Mesodermal cell (in vitro differentiated cells): ENCODE results near the gene PDLIM5.
"Not testable (repeated sequence)": the region's sequence is repeated elsewhere in the genome, so short reads cannot be mapped to it uniquely, and the experiment has no call there.

ENCODE experiments used
- H3K27ac ChIP-seq: 2 replicates; pipeline ENCODE4 v1.7.0; 2013; ENCODE audit warnings: mild to moderate bottlenecking, low read depth, low read length, moderate library complexity; ENCODE audit not compliant: severe bottlenecking
- H3K36me3 ChIP-seq: 2 replicates; pipeline ENCODE4 v1.7.1; 2013; ENCODE audit warnings: mild to moderate bottlenecking, low read length, moderate library complexity; ENCODE audit not compliant: control insufficient read depth, insufficient read depth
- H3K4me1 ChIP-seq: one replicate; pipeline ENCODE4 v1.7.1; 2013; ENCODE audit warnings: mild to moderate bottlenecking, low read length; ENCODE audit not compliant: insufficient read depth, control insufficient read depth, poor library complexity, severe bottlenecking
- H3K4me3 ChIP-seq: 2 replicates; pipeline ENCODE4 v1.7.0; 2013; ENCODE audit warnings: low read length, control low read depth, mild to moderate bottlenecking; ENCODE audit not compliant: insufficient read depth, poor library complexity, severe bottlenecking; ENCODE audit errors: extremely low read depth
- H3K9me3 ChIP-seq: 2 replicates; pipeline ENCODE4 v1.7.1; 2013; ENCODE audit warnings: mild to moderate bottlenecking, low read length, moderate library complexity; ENCODE audit not compliant: control insufficient read depth
- WGBS, 2 experiments: methylation state at CpG; one replicate each; pipeline ENCODE4 v1.1.5; 2013; ENCODE audit warnings: missing lambda C conversion rate in 2 of 2; ENCODE audit not compliant: insufficient coverage in 2 of 2; 5-methylcytosine and 5-hydroxymethylcytosine counted together

The PDLIM5 gene

DNA sequence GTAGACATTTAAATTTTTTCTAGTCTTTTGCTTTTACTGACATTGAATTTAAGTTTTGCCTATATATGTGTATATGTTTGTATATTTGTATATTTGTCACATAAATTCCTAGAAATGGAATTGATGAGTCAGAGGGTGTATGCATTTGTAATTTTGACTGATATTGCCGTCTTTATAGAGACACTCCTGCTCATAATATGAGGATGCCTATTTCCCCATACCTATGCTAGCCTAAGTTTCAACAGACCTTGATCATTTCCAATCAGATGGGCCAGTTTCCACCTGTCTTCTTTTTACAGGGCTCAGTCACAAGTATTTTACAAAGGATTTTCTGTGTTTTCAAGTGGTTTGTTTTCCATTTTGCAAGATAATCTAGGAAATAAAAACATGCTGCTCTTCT is 10.8 kb downstream of the PDLIM5 start:
- Histone ChIP-seq H3K27ac (no peak overlapping the region), H3K36me3 (peaks cover 7% of the 10 kb centered on the region), H3K4me3 (no peak overlapping the region), H3K9me3 (no peaks in the 10 kb centered on the region), H3K4me1 (peaks cover 13% of the 10 kb centered on the region)
- 100% methylated on average over 1 of the region's 1 CpG; no CpG with 5 or more reads in 1 of the 2 experiments for WGBS, 2 experiments

DNA sequence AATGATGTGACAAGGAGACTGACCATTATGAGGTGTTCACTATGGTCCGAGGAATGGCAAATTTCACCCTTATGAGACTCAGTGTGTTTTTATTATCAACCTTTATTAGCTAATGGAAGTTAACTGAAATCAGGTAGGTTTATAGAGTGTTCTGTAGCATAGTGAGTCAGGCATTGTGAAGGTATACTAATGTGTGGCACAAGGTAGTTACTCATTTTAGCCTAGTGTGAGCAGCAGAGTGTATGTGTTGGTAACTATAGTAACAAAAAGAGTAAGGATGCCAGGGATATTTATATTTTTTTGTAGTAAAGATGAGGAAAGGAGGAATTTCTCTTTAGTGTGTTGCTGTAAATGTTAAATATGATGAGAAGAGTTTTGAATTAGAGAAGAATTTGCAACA is 12.0 kb downstream of the PDLIM5 start:
- Histone ChIP-seq H3K27ac (no peak overlapping the region), H3K9me3 (no peaks in the 10 kb centered on the region), H3K4me1 (peaks cover 2% of the 10 kb centered on the region), H3K36me3 (peaks cover 13% of the 10 kb centered on the region), H3K4me3 (no peak overlapping the region)
- no CpG with 5 or more reads among the region's 1 CpG for WGBS, 2 experiments

DNA sequence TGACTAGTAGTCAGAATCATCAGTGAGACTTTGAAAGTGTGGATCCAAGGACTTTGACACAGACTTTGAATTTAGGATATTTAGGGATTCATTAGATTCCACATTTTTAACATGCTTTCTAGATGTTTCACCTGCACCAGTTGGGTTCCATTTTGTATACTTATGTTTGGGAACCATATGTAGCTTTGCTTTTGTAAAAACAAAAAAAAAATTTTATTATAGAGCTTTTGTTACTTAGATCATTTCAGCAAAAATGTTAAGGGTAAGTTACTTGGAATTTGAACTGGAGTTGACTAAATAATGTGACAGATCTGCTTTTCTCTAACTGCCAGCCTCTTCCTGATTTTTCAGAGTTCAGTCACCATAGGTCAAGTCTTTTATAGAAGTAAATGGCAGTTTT is 14.6 kb downstream of the PDLIM5 start:
- Histone ChIP-seq H3K9me3 (no peaks in the 10 kb centered on the region), H3K27ac (no peak overlapping the region), H3K36me3 (peaks cover 28% of the 10 kb centered on the region), H3K4me3 (no peak overlapping the region), H3K4me1 (no peaks in the 10 kb centered on the region)

GRCh38 chr4:94466923-94467322 is 15.2 kb downstream of the PDLIM5 start:
- Histone ChIP-seq H3K9me3 (no peaks in the 10 kb centered on the region), H3K36me3 (peaks cover 23% of the 10 kb centered on the region), H3K27ac (no peak overlapping the region), H3K4me1 (no peaks in the 10 kb centered on the region), H3K4me3 (no peak overlapping the region)
- no CpG with 5 or more reads among the region's 2 CpGs for WGBS, 2 experiments

DNA sequence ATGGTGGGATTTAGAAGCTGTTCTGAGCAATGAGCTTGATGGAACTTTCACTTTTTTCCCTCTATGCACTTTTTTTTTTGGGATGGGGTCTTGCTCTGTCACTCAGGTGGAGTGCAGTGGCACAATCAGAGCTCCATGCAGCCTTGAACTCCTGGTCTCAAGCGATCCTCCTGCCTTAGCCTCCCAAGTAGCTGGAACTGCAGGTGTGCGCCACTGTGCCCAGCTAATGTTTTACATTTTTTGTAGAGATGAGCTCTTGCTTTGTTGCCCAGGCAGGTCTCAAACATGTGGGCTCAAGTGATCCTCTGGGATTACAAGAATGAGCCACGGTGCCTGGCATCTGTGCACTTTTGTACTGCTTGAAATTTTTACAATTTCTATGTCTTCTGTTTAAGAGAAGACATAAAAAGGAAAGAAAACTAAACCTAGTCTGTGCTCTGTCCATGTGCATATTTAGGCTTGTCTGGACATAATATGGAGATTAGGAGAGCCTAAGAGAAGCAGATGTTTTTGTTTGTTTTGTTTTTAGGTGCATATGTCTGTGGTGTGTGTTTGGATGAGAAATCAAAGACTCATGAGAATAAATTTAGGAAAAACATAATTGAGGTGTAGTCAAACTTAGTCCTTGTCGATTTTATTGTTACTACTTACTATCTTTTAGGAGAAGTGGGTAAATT is 16.5 kb downstream of the PDLIM5 start:
- Histone ChIP-seq H3K36me3 (peaks cover 28% of the 10 kb centered on the region), H3K4me1 (no peaks in the 10 kb centered on the region), H3K4me3 (no peak overlapping the region), H3K9me3 (no peaks in the 10 kb centered on the region), H3K27ac (no peak overlapping the region)
- 77 to 96% methylated on average over 2 to 3 of the region's 4 CpGs for WGBS, 2 experiments

DNA sequence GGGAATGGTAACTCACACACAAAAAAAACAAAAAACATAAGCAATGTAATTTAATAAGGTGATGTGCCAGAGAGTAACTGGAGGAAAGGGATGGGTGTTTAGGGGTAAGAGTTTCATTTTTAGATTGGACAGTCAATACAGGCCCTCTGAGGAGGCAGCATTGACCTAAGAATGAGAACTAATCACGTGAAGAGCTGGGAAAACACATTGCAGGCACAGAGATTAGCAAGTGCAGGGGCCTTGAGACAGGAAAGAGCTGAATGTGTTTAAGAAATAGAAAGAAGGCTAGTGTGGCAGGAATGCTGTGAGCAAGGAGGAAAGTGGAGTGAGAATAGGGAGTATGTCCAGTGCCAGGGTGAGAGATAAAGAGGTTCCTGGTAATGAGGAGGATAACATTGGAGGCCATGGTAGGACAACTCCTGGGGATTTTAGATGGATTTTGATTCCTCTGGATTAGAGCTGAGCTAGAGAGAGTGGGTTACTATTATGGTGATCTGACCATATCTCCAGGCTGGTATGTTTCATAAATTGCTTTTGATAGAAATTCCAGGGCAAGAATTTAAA is 17.6 kb downstream of the PDLIM5 start:
- 69 to 83% methylated on average over 1 of the region's 1 CpG for WGBS, 2 experiments
- no peak overlapping the region for H3K27ac ChIP-seq
- H3K4me3 ChIP-seq = no peak overlapping the region
- H3K36me3 ChIP-seq = peaks cover 28% of the 10 kb centered on the region
- H3K4me1 ChIP-seq = no peaks in the 10 kb centered on the region
- H3K9me3 ChIP-seq = no peaks in the 10 kb centered on the region

DNA sequence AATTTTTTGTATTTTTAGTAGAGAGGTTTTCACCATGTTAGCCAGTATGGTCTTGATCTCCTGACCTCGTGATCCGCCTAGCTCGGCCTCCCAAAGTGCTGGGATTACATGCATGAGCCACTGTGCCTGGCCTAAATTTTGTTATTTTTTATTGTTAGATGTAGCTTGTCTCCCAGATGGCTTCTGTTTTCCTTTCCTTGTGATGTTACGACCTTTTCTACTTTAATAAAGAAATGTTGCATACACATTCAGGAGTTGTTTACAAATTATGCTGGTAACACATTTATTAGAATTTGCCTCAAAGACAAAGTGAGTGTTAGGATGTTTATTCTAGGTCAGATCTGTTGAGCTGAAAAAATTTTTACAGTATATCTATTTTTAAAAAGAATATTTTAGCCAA is 18.4 kb downstream of the PDLIM5 start:
- H3K9me3 ChIP-seq = no peaks in the 10 kb centered on the region
- WGBS, 2 experiments = 58% methylated on average over 2 of the region's 4 CpGs; no CpG with 5 or more reads in 1 of the 2 experiments
- peaks cover 28% of the 10 kb centered on the region for H3K36me3 ChIP-seq
- no peak overlapping the region for H3K27ac ChIP-seq
- H3K4me3 ChIP-seq = no peak overlapping the region
- H3K4me1 ChIP-seq = no peaks in the 10 kb centered on the region

GRCh38 chr4:94470782-94471181 is 19.0 kb downstream of the PDLIM5 start:
- H3K9me3 ChIP-seq, H3K27ac ChIP-seq, H3K4me1 ChIP-seq, H3K4me3 ChIP-seq: not testable (repeated sequence)
- H3K36me3 ChIP-seq = peaks cover 28% of the 10 kb centered on the region
- 93 to 100% methylated on average over 2 to 3 of the region's 4 CpGs for WGBS, 2 experiments

GRCh38 chr4:94472056-94472826 is 20.5 kb downstream of the PDLIM5 start:
- Histone ChIP-seq H3K27ac (no peak overlapping the region), H3K36me3 (peaks cover 28% of the 10 kb centered on the region), H3K4me3 (no peak overlapping the region), H3K4me1 (no peaks in the 10 kb centered on the region), H3K9me3 (no peaks in the 10 kb centered on the region)
- no CpG with 5 or more reads among the region's 5 CpGs for WGBS, 2 experiments

GRCh38 chr4:94475050-94475449 is 23.3 kb downstream of the PDLIM5 start:
- H3K4me1 ChIP-seq = no peaks in the 10 kb centered on the region

DNA sequence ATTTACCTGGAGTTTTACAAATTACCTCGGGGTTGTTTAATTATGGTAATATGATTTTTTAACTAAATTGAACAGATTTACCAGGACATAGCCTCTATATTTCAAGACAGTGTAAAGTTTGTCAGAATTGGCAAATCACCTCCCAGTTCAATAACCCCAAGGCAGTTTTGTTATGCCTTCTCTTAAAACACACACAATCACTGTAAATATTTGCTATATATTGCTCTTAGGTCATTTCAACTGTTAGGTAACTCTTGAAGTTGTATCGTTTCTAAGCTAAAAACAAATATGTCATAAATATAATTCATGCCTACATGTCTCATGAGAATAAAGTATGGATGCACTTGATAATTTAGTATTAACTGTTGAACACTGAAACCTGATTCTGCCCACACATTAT is 24.1 kb downstream of the PDLIM5 start:
- Histone ChIP-seq H3K4me1 (no peaks in the 10 kb centered on the region), H3K4me3 (no peak overlapping the region)
- no CpG with 5 or more reads among the region's 2 CpGs for WGBS, 2 experiments

More at GRCh38 chr4:94475050-94475449, 23.3 kb downstream of the PDLIM5 start:
- Histone ChIP-seq H3K27ac (no peak overlapping the region), H3K9me3 (no peaks in the 10 kb centered on the region), H3K4me3 (no peak overlapping the region), H3K36me3 (peaks cover 17% of the 10 kb centered on the region)
- WGBS, 2 experiments = no CpG with 5 or more reads among the region's 2 CpGs

More for the DNA sequence above, 24.1 kb downstream of the PDLIM5 start:
- Histone ChIP-seq H3K9me3 (no peaks in the 10 kb centered on the region), H3K27ac (no peak overlapping the region), H3K36me3 (peaks cover 10% of the 10 kb centered on the region)
